Stomach smooth muscle (tissue), 2 donors: Measurements from ENCODE around the gene ANKRD52.

Source experiments
- H3K27ac ChIP-seq: one replicate; pipeline ENCODE4 v1.7.0; 2013; ENCODE audit warnings: mild to moderate bottlenecking, low read length, inconsistent platforms
- H3K27me3 ChIP-seq, 2 donors: one replicate each; pipeline ENCODE4 v1.7.0; 2013; ENCODE audit warnings: low read length in 2 of 2; ENCODE audit not compliant: insufficient read depth in 2 of 2, control insufficient read depth in 1 of 2
- H3K36me3 ChIP-seq, 2 donors: one replicate each; pipeline ENCODE4 v1.7.0; 2013; ENCODE audit warnings: low read length in 2 of 2; ENCODE audit not compliant: control insufficient read depth in 2 of 2, insufficient read depth in 2 of 2
- H3K4me1 ChIP-seq: one replicate; pipeline ENCODE4 v1.7.0; 2013; ENCODE audit warnings: low read length; ENCODE audit not compliant: control insufficient read depth, insufficient read depth
- H3K4me3 ChIP-seq, 2 donors: one replicate each; pipeline ENCODE4 v1.7.0; 2013; ENCODE audit warnings: low read length in 2 of 2
- H3K9ac ChIP-seq, 2 donors: one replicate each; pipeline ENCODE4 v1.7.0; 2013; ENCODE audit warnings: low read length in 2 of 2, mild to moderate bottlenecking in 1 of 2
- H3K9me3 ChIP-seq, 2 donors: one replicate each; pipeline ENCODE4 v1.7.0; 2013; ENCODE audit warnings: low read length in 2 of 2; ENCODE audit not compliant: control insufficient read depth in 2 of 2
- donor health status: healthy.
- donor health status: Pancreatic carcinoma.

The ANKRD52 gene

DNA sequence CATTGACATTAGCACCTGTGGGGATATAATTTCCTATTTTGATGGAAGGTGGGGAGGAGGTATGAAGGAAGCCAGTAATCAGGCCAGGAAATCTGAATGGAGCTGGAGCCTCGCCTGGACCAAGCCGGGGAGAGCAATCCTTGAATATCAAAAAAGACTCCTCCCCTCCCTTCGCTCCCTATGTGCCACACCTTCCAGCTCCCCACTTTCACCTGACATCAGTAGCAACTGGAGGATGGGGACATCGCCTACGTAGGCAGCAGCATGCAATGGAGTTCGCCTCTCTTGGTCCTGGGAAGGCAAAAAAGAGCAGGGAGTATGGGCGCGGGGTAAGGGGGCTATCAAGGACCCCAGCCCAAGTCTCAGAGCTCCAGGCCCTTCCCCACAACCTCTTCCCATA is 1.1 kb downstream of the ANKRD52 start:
- Histone ChIP-seq H3K27ac (peak overlapping the region; percentile 18), H3K9me3 (no peaks in the 10 kb centered on the region), H3K4me3 (peak overlapping the region; percentile 88 to 96), H3K9ac (peak overlapping the region; percentile 83 to 92), H3K36me3 (peaks cover 39 to 40% of the 10 kb centered on the region in 2 donors), H3K27me3 (no peaks in the 10 kb centered on the region), H3K4me1 (peaks cover 28% of the 10 kb centered on the region)

DNA sequence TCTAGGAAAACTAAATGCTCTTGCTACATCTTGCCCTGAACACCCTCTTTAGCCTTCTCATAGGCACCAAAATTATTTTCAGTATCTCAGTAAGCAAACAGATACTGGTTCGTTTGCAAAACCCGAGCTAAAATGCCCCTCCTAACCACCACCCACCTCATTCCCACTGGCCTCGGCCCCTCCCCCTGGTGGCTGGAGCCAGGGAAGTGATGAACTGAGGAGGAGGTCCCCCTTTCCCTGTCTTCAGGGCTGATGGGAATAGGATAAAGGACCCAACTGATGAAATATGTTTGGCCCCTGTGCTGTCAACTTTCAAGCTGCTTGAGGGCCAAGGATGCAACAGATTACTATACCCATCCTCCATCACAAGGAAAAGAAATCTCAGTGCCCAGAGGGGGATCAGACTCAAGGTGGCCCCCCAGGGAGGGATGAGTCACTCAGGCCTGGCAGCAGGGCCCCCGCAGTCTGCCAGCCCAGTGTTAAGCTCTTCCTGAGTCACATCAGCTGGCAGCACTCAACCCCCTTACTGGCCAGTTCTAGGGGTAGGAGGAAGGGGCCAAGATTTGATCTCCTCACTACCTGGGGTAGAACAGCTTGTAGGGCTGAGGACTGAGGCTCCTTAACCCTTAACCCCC is 1.7 kb downstream of the ANKRD52 start:
- Histone ChIP-seq H3K27ac (peak overlapping the region; percentile 18), H3K27me3 (no peaks in the 10 kb centered on the region), H3K9me3 (no peaks in the 10 kb centered on the region), H3K4me3 (peak overlapping the region; percentile 88 to 96), H3K9ac (peak overlapping the region; percentile 83 to 92), H3K4me1 (peaks cover 28% of the 10 kb centered on the region), H3K36me3 (peaks cover 43 to 46% of the 10 kb centered on the region in 2 donors)

DNA sequence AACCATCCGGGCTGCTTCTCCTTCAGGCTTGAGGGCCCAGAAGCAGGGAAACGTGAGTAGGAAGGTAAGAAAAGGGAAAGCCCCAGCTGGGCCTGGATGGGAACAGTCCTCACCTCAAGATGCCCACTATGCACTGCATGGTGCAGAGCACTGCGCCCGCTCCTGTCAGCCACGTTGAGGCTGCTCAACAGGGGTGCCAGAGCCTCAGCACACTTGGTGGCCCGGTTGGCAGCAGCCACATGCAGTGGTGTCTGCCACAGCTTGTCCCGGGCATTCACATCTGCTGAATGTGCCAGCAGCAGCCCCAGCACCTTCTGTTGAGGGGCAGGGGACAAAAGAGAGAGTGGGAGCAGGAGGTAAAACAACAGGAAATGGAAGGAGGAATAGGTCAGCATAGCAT is 2.5 kb downstream of the ANKRD52 start:
- H3K9me3 ChIP-seq = no peaks in the 10 kb centered on the region
- no peak overlapping the region for H3K4me3 ChIP-seq
- peaks cover 43 to 46% of the 10 kb centered on the region in 2 donors for H3K36me3 ChIP-seq
- H3K4me1 ChIP-seq = peaks cover 28% of the 10 kb centered on the region
- H3K27ac ChIP-seq = no peak overlapping the region
- no peaks in the 10 kb centered on the region for H3K27me3 ChIP-seq
- H3K9ac ChIP-seq = peak overlapping the region; percentile 83 to 92

- Histone ChIP-seq H3K27ac (no peak overlapping the region), H3K36me3 (peaks cover 55 to 57% of the 10 kb centered on the region in 2 donors), H3K4me3 (no peak overlapping the region), H3K9ac (no peak overlapping the region), H3K9me3 (no peaks in the 10 kb centered on the region), H3K4me1 (peaks cover 21% of the 10 kb centered on the region), H3K27me3 (no peaks in the 10 kb centered on the region)
These were observed 5.1 kb downstream of the ANKRD52 start for GRCh38 chr12:56253091-56253490.

- Histone ChIP-seq H3K4me3 (no peak overlapping the region), H3K9ac (no peak overlapping the region), H3K4me1 (peaks cover 18% of the 10 kb centered on the region), H3K27ac (no peak overlapping the region), H3K9me3 (no peaks in the 10 kb centered on the region), H3K36me3 (peaks cover 59 to 62% of the 10 kb centered on the region in 2 donors), H3K27me3 (no peaks in the 10 kb centered on the region)
These were observed 5.5 kb downstream of the ANKRD52 start for GRCh38 chr12:56252649-56253048.

DNA sequence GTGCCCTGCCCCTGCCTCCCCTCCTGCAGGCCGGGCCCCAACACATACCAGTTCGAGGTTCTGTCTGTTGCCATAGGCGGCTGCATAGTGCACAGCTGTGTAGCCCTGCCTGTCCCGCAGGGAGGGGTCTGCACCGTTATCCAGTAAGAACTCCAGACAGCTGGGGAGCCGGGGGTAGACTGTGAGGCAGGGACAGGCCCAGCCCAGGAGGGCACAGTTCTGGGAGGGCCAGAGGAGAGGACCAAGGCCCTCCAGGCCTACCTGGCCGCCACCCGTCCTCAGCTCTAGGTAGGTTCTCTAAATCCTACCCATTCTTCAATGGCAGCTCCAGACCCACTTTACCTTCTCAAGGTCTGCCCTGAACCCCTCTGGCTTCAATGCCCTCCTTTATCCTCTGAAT is 9.5 kb downstream of the ANKRD52 start:
- Histone ChIP-seq H3K27me3 (no peaks in the 10 kb centered on the region), H3K36me3 (peaks cover 66 to 68% of the 10 kb centered on the region in 2 donors), H3K27ac (no peak overlapping the region), H3K9ac (no peak overlapping the region), H3K4me1 (no peaks in the 10 kb centered on the region), H3K9me3 (no peaks in the 10 kb centered on the region), H3K4me3 (no peak overlapping the region)

DNA sequence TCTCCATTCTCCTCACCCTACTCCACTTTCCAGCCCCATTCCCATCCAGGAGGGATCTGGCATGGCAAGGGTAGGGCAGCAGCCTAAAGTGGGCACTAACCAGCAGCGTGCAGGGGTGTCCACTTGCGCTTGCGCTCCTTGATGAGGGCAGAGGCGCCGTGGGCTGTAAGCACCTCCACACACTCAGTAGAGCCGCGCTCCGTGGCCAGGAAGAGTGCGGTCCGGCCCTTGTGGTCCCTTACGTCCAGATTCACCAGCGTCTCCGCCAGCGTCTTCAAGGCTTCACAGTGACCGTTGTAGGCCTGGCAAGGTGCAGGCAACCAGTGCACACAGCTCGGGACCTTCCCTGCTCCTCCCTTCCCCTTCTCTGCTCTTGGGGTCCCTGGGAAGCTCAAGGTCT is 10.3 kb downstream of the ANKRD52 start:
- H3K4me3 ChIP-seq = no peak overlapping the region
- H3K9me3 ChIP-seq = no peaks in the 10 kb centered on the region
- peak overlapping the region in 1 of 2 donors; percentile 5 for H3K9ac ChIP-seq
- no peak overlapping the region for H3K27ac ChIP-seq
- no peaks in the 10 kb centered on the region for H3K4me1 ChIP-seq
- H3K36me3 ChIP-seq = peaks cover 66 to 68% of the 10 kb centered on the region in 2 donors
- H3K27me3 ChIP-seq = no peaks in the 10 kb centered on the region

DNA sequence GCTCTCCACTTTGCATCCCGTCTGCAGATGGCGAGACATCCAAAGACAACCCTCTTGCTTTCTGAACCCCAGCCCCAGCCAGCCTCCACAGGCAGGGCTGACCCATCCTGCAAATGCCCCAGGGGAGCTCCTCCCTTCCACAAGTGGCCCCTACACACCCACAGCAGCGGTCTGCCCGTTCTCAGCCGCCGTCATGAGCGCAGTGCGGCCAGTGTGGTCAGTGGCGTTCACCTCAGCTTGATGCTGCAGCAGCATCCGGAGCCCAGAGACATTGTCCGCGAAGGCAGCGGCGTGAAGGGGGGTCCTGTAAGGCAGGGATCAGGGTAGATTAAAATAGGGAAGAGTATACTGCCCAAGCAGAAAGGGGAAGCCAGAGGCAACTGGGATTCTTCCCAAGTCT is 13.7 kb downstream of the ANKRD52 start:
- Histone ChIP-seq H3K4me1 (no peaks in the 10 kb centered on the region), H3K9me3 (no peaks in the 10 kb centered on the region), H3K4me3 (no peak overlapping the region), H3K27ac (no peak overlapping the region), H3K36me3 (peaks cover 71 to 75% of the 10 kb centered on the region in 2 donors), H3K27me3 (no peaks in the 10 kb centered on the region), H3K9ac (no peak overlapping the region)

GRCh38 chr12:56243731-56244181 is 14.4 kb downstream of the ANKRD52 start:
- Histone ChIP-seq H3K36me3 (peaks cover 71 to 72% of the 10 kb centered on the region in 2 donors), H3K9ac (no peak overlapping the region)

DNA sequence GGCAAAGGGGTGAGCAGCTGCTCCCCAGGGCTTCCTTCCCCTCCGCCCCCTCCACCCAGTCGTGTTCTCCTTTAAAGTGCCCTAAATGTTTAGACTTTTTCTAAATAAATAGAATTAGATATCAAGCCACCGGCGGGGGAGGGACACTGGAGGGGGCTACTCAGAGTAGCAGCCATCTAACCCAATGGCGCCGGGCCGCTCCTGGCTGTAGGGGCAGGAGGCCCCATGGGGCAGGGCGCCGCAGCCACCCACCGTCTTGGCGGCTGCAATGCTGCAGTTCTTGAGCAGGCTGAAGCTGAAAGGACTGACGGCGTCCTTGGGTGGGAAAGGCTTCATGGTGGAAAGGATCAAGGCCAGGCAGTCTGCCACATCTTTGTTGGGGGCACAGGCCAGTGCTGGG is 15.2 kb downstream of the ANKRD52 start:
- no peaks in the 10 kb centered on the region for H3K9me3 ChIP-seq
- H3K27me3 ChIP-seq = no peaks in the 10 kb centered on the region
- no peak overlapping the region for H3K27ac ChIP-seq
- H3K36me3 ChIP-seq = peaks cover 64 to 67% of the 10 kb centered on the region in 2 donors
- H3K4me1 ChIP-seq = no peaks in the 10 kb centered on the region
- H3K9ac ChIP-seq = no peak overlapping the region
- no peak overlapping the region for H3K4me3 ChIP-seq

More at GRCh38 chr12:56243731-56244181, 14.4 kb downstream of the ANKRD52 start:
- Histone ChIP-seq H3K9me3 (no peaks in the 10 kb centered on the region), H3K4me1 (no peaks in the 10 kb centered on the region), H3K27ac (no peak overlapping the region), H3K27me3 (no peaks in the 10 kb centered on the region), H3K4me3 (no peak overlapping the region)
